ENCODE data around the gene NEURL4.

Gene NEURL4

DNA sequence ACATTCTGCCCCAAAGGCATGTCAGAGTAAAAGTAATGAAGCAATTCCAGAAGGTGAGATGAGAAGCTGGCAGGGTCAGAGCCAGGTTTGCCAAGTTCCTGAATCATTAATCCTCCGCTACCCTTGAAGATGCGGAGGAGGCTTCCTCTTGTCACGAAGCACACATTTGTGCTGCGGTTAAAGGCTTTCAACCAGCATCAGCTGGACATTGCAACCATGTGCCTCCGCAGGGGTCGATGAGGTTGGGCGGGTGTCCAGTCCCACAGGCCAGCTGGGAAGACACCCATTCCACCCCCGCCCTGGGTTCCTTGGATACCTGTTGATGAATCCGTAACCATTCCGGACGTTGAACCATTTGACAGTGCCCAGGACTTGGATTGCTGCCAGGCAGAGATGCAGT, 36.0 kb downstream of the NEURL4 start:
- TF ChIP-seq CTCF (IDR thresholded peaks at IDR 0.05; ENCODE audit: low read depth, low read length), result no peak
- H3K4me3 ChIP-seq (ENCODE audit: low read depth, low read length), result no peak overlapping the region

- H3K4me3 ChIP-seq (ENCODE audit: low read depth, low read length), result no peak overlapping the region
- no peak for TF ChIP-seq CTCF (IDR thresholded peaks at IDR 0.05; ENCODE audit: low read depth, low read length)
Observed at GRCh38 chr17:7292729-7293128, 36.4 kb downstream of the NEURL4 start.

- no peak overlapping the region for H3K4me3 ChIP-seq (ENCODE audit: low read depth, low read length)
- TF ChIP-seq CTCF (IDR thresholded peaks at IDR 0.05; ENCODE audit: low read depth, low read length), result no peak
Observed at GRCh38 chr17:7292194-7292593, 36.9 kb downstream of the NEURL4 start.

- no peak overlapping the region for H3K4me3 ChIP-seq (ENCODE audit: low read depth, low read length)
- no peak for TF ChIP-seq CTCF (IDR thresholded peaks at IDR 0.05; ENCODE audit: low read depth, low read length)
Observed at GRCh38 chr17:7290685-7291084, 38.5 kb downstream of the NEURL4 start.

GRCh38 chr17:7290166-7290565, 39.0 kb downstream of the NEURL4 start:
- no peak for TF ChIP-seq CTCF (IDR thresholded peaks at IDR 0.05; ENCODE audit: low read depth, low read length)
- no peak overlapping the region for H3K4me3 ChIP-seq (ENCODE audit: low read depth, low read length)

DNA sequence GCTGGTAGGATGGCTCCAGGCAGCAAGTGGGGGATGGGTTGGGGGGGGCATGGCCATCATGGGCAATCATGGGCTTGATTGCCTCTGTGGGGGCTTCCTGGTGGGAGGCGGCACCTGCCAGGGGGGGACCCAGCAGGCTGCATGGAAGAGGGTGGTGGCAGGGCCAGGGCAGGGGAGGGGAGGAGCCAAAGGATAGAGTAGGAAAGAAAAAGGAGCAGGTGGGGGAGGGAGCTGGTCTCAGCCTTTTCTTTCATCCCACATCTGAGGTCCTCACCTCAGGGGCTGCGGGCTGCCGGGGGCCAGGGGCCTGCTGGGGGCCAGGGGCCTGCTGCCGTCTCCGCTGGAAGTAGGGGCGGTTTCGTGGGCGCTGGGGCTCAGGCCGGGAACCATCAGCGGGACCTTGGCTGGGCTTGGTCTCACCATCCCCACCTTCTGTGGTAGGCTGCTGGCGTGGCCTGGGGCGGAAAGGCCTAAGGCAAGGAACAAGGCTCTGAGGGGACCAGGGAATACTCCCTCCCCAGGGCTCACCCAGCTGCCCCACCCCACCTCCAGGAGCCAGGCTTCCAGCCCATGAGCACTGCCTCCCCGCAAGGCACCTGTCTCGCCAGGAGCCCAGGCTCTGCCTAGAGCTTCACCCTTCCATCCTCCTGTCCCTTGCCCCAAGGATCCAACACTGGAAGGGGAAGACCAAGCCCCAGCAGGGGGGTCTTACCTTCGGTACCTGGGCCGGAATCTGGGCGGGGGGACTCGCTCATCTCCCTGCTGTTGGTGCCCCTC, 39.7 kb downstream of the NEURL4 start:
- H3K4me3 ChIP-seq (ENCODE audit: low read depth, low read length), result no peak overlapping the region
- TF ChIP-seq CTCF (IDR thresholded peaks at IDR 0.05; ENCODE audit: low read depth, low read length), result no peak

DNA sequence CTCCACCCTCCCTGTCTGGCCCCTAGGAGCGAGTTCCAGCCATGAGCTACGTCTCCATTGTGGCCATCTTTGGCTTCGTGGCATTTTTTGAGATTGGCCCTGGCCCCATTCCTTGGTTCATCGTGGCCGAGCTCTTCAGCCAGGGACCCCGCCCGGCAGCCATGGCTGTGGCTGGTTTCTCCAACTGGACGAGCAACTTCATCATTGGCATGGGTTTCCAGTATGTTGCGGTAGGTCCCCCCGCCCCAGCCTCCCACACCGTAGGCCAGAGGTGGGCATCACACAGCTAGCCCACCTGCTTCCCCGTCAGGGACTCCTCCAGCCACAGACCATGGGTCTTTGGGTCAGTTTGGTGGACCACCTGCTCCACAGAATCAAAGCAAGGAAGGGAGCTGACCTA, 43.5 kb downstream of the NEURL4 start:
- TF ChIP-seq CTCF (IDR thresholded peaks at IDR 0.05; ENCODE audit: low read depth, low read length), result no peak
- H3K4me3 ChIP-seq (ENCODE audit: low read depth, low read length), result no peak overlapping the region

Measured in WI38 (cell line).